HPDE6-E6E7 (cell line): Measurements from ENCODE around the gene FOXN4.

Experiments
- DNase-seq: peaks from one replicate; pipeline ENCODE4 v3.0.0; 2011; ENCODE audit warnings: missing footprints; ENCODE audit errors: extremely low spot score

FOXN4 gene

GRCh38 chr12:109281452-109281851 lies 27.6 kb downstream of the FOXN4 start:
- no peak for DNase-seq

GRCh38 chr12:109279525-109279924 lies 29.6 kb downstream of the FOXN4 start:
- no peak for DNase-seq

GRCh38 chr12:109278912-109279311 lies 30.2 kb downstream of the FOXN4 start:
- DNase-seq = no peak

GRCh38 chr12:109277899-109278762 lies 31.0 kb downstream of the FOXN4 start:
- no peak for DNase-seq

GRCh38 chr12:109277255-109277898 lies 31.7 kb downstream of the FOXN4 start:
- no peak for DNase-seq

- DNase-seq = no peak
Measured at GRCh38 chr12:109276160-109276559, 32.9 kb downstream of the FOXN4 start.

- DNase-seq = no peak
Measured at GRCh38 chr12:109275173-109275572, 33.9 kb downstream of the FOXN4 start.

- no peak for DNase-seq
Measured at GRCh38 chr12:109274381-109274780, 34.7 kb downstream of the FOXN4 start.

- no peak for DNase-seq
Measured at GRCh38 chr12:109273354-109273753, 35.7 kb downstream of the FOXN4 start.

- no peak for DNase-seq
Measured at GRCh38 chr12:109271418-109271817, 37.7 kb downstream of the FOXN4 start.

- no peak for DNase-seq
Measured at GRCh38 chr12:109270494-109270893, 38.6 kb downstream of the FOXN4 start.

GRCh38 chr12:109269428-109269827 lies 39.7 kb downstream of the FOXN4 start:
- no peak for DNase-seq

GRCh38 chr12:109268896-109269295 lies 40.2 kb downstream of the FOXN4 start:
- no peak for DNase-seq

GRCh38 chr12:109267361-109267760 lies 41.7 kb downstream of the FOXN4 start:
- DNase-seq = no peak

GRCh38 chr12:109266106-109266879 lies 42.8 kb downstream of the FOXN4 start:
- DNase-seq = no peak

GRCh38 chr12:109264943-109265650 lies 44.0 kb downstream of the FOXN4 start:
- DNase-seq = no peak

GRCh38 chr12:109264095-109264942 lies 44.8 kb downstream of the FOXN4 start:
- peak; percentile 70 for DNase-seq

- DNase-seq = no peak
Measured at GRCh38 chr12:109263439-109263838, 45.6 kb downstream of the FOXN4 start.

GRCh38 chr12:109261939-109262338 lies 47.1 kb downstream of the FOXN4 start:
- DNase-seq = no peak

GRCh38 chr12:109261087-109261486 lies 48.0 kb downstream of the FOXN4 start:
- DNase-seq = no peak

- DNase-seq = no peak
Measured at GRCh38 chr12:109259545-109259895, 49.6 kb downstream of the FOXN4 start.
